Ascending aorta (tissue), 2 donors: Measurements from ENCODE around the gene TRIM17. TPM values are rescaled to one million over a fixed set of nuclear protein-coding genes. Genes with fewer than 3 reads are reported as not detected.

ENCODE experiments used
- DNase-seq, 2 donors: peaks; one replicate each; pipeline ENCODE4 v3.0.0-alpha.2; 2019; ENCODE audit warnings: low spot score in 2 of 2
- H3K27ac ChIP-seq, 2 donors: fragments of 200-600 bp; sonication (generic); one replicate each; pipeline ENCODE4 v1.5.1; 2016 to 2017; ENCODE audit warnings: mild to moderate bottlenecking in 1 of 2
- H3K27me3 ChIP-seq: fragments of 200-600 bp; sonication (generic); one replicate; pipeline ENCODE4 v1.5.1; 2017
- H3K36me3 ChIP-seq, 2 donors: fragments of 200-600 bp; sonication (generic); one replicate each; pipeline ENCODE4 v1.5.1; 2016
- H3K4me1 ChIP-seq, 2 donors: fragments of 200-600 bp; sonication (generic); one replicate each; pipeline ENCODE4 v1.5.1; 2016 to 2017; ENCODE audit warnings: mild to moderate bottlenecking in 1 of 2
- H3K4me3 ChIP-seq, 2 donors: fragments of 200-600 bp; sonication (generic); one replicate each; pipeline ENCODE4 v1.5.1; 2016 to 2017; ENCODE audit warnings: mild to moderate bottlenecking in 1 of 2
- H3K9me3 ChIP-seq, 2 donors: fragments of 200-600 bp; sonication (generic); one replicate each; pipeline ENCODE4 v1.5.1; 2016
- CTCF ChIP-seq, 3 experiments: fragments of 200-600 bp in 2 of 3; fragments of 450-650 bp in 1 of 3; sonication (generic) in 2 of 3; IDR thresholded peaks; one replicate each; pipeline ENCODE4 v1.5.1; 2016 to 2019; ENCODE audit warnings: antibody characterized with exemption in 3 of 3, mild to moderate bottlenecking in 1 of 3, moderate library complexity in 1 of 3
- intact Hi-C: fragments of 100-400 bp; cut with DNase I; formaldehyde crosslinking; loops from one replicate; pipeline ENCODE4 v1.15.1; 2023
- total RNA-seq: library from RNA; depleted of rRNA; stranded (reverse); fragments of >200 nt; gene quantifications from one replicate; pipeline ENCODE4 v1.1.0, GENCODE V29; 2016

Gene TRIM17
- total RNA-seq, 1 donor from 2014 or later, result not detected

GRCh38 chr1:228457396-228458176, 40.9 kb upstream of the TRIM17 start:
- no peaks in the 10 kb centered on the region for H3K9me3 ChIP-seq
- peak overlapping the region; percentile 73 to 79 for H3K27ac ChIP-seq
- peak; percentile 75 to 91 for DNase-seq
- peak overlapping the region; percentile 60 to 75 for H3K4me3 ChIP-seq
- peaks cover 5 to 8% of the 10 kb centered on the region in 2 donors for H3K4me1 ChIP-seq
- peaks cover 6% of the 10 kb centered on the region for H3K27me3 ChIP-seq
- peak in 2 of 3 experiments; percentile 9 to 35 for TF ChIP-seq CTCF (IDR thresholded peaks at IDR 0.05)
- no peaks in the 10 kb centered on the region for H3K36me3 ChIP-seq
- intact Hi-C loops, result loop anchor here (2.0 kb wide), 1 partner anchor 29 kb away; the partner anchor contains the start of gene RNF187

GRCh38 chr1:228457017-228457395, 40.3 kb upstream of the TRIM17 start:
- DNase-seq, result no peak
- Histone ChIP-seq H3K9me3 (no peaks in the 10 kb centered on the region), H3K27me3 (peaks cover 6% of the 10 kb centered on the region), H3K36me3 (no peaks in the 10 kb centered on the region), H3K27ac (peak overlapping the region; percentile 73 to 79), H3K4me1 (peaks cover 5 to 8% of the 10 kb centered on the region in 2 donors), H3K4me3 (peak overlapping the region; percentile 60 to 75)
- TF ChIP-seq CTCF (IDR thresholded peaks at IDR 0.05), result no peak
- intact Hi-C loops, result no loop called here

- Histone ChIP-seq H3K9me3 (no peaks in the 10 kb centered on the region), H3K27me3 (peaks cover 6% of the 10 kb centered on the region), H3K4me1 (peaks cover 5 to 8% of the 10 kb centered on the region in 2 donors), H3K36me3 (no peaks in the 10 kb centered on the region), H3K4me3 (peak overlapping the region; percentile 60 to 75), H3K27ac (peak overlapping the region in 1 of 2 donors; percentile 79)
- no peak for DNase-seq
- no peak for TF ChIP-seq CTCF (IDR thresholded peaks at IDR 0.05)
- intact Hi-C loops, result no loop called here
Measured at GRCh38 chr1:228456252-228457016, 39.8 kb upstream of the TRIM17 start.

GRCh38 chr1:228455715-228456114, 39.1 kb upstream of the TRIM17 start:
- H3K27ac ChIP-seq, result no peak overlapping the region
- DNase-seq, result no peak
- H3K9me3 ChIP-seq, result no peaks in the 10 kb centered on the region
- H3K36me3 ChIP-seq, result no peaks in the 10 kb centered on the region
- intact Hi-C loops, result no loop called here
- peaks cover 5 to 8% of the 10 kb centered on the region in 2 donors for H3K4me1 ChIP-seq
- no peak for TF ChIP-seq CTCF (IDR thresholded peaks at IDR 0.05)
- no peak overlapping the region for H3K4me3 ChIP-seq
- peaks cover 6% of the 10 kb centered on the region for H3K27me3 ChIP-seq

GRCh38 chr1:228454238-228454637, 37.6 kb upstream of the TRIM17 start:
- peaks cover 2% of the 10 kb centered on the region for H3K27me3 ChIP-seq
- H3K9me3 ChIP-seq, result no peaks in the 10 kb centered on the region
- no peak overlapping the region for H3K27ac ChIP-seq
- peaks cover 3 to 8% of the 10 kb centered on the region in 2 donors for H3K4me1 ChIP-seq
- TF ChIP-seq CTCF (IDR thresholded peaks at IDR 0.05), result no peak
- no peak for DNase-seq
- no peaks in the 10 kb centered on the region for H3K36me3 ChIP-seq
- intact Hi-C loops, result no loop called here
- no peak overlapping the region for H3K4me3 ChIP-seq
